Activated B cell treated with CpG ODN at 0.5 μM for 24 hours (primary cell): ENCODE results near the gene NOP53. TPM values are rescaled to one million over a fixed set of nuclear protein-coding genes. Genes with fewer than 3 reads are reported as not detected.
"Not testable (repeated sequence)": the region's sequence is repeated elsewhere in the genome, so short reads cannot be mapped to it uniquely, and the experiment has no call there.

Experiments
- ATAC-seq: fragments of 200-7000 bp; cut with Tn5 transposase; one replicate; pipeline ENCODE4 v1.10.0; 2021; ENCODE audit warnings: low read depth, mild to moderate bottlenecking, moderate library complexity
- CTCF ChIA-PET: fragments of 350-600 bp; sonication (Branson Sonifier 250); formaldehyde crosslinking; loops from one replicate; lab custom pipeline; 2021; ENCODE audit warnings: antibody characterized with exemption; lab: Charles Lee
- POLR2A ChIA-PET: fragments of 350-600 bp; sonication (Branson Sonifier 250); formaldehyde crosslinking; loops from one replicate; lab custom pipeline; 2021; ENCODE audit warnings: antibody characterized with exemption; lab: Charles Lee
- DNase-seq: peaks from one replicate; pipeline ENCODE4 v3.0.0; 2022
- H3K27ac Mint-ChIP-seq: one replicate; pipeline ENCODE4 v1.8.0; 2020; ENCODE audit warnings: mixed read lengths
- H3K27me3 Mint-ChIP-seq: one replicate; pipeline ENCODE4 v1.8.0; 2021; ENCODE audit warnings: mixed read lengths
- H3K36me3 Mint-ChIP-seq: one replicate; pipeline ENCODE4 v1.8.0; 2021; ENCODE audit warnings: low read depth, mixed read lengths
- H3K4me1 Mint-ChIP-seq: one replicate; pipeline ENCODE4 v1.8.0; 2021; ENCODE audit warnings: mixed read lengths
- H3K4me3 Mint-ChIP-seq: one replicate; pipeline ENCODE4 v1.8.0; 2020; ENCODE audit warnings: mild to moderate bottlenecking, mixed read lengths
- H3K9me3 Mint-ChIP-seq: one replicate; pipeline ENCODE4 v1.8.0; 2020; ENCODE audit warnings: mixed read lengths
- CTCF ChIP-seq: fragments of 200-600 bp; IDR thresholded peaks from one replicate; pipeline ENCODE4 v1.8.0; 2022; ENCODE audit warnings: antibody characterized with exemption, mild to moderate bottlenecking
- intact Hi-C: fragments of 100-400 bp; cut with micrococcal nuclease; formaldehyde crosslinking; loops from one replicate; pipeline ENCODE4 v1.15.1; 2024
- total RNA-seq: library from RNA; stranded (reverse); gene quantifications from 2 replicates; pipeline ENCODE4 v1.2.3, GENCODE V29; 2022

Gene NOP53
- total RNA-seq, 1 donor from 2014 or later = 695 TPM

- intact Hi-C loops = no loop called here
- no peak for DNase-seq
- no peaks in the 10 kb centered on the region for H3K27me3 Mint-ChIP-seq
- POLR2A ChIA-PET = no interaction called here
- H3K4me1 Mint-ChIP-seq = peaks cover 30% of the 10 kb centered on the region
- H3K36me3 Mint-ChIP-seq = peaks cover 5% of the 10 kb centered on the region
- no peak for ATAC-seq
- no peak overlapping the region for H3K4me3 Mint-ChIP-seq
- H3K9me3 Mint-ChIP-seq = no peaks in the 10 kb centered on the region
- CTCF ChIA-PET = interaction anchor here (1.1 kb wide), 1 partner anchor 306 kb away, joined by 3 read pairs; no protein-coding TSS in a partner anchor
- no peak overlapping the region for H3K27ac Mint-ChIP-seq
- no peak for TF ChIP-seq CTCF
Observed at GRCh38 chr19:47740866-47741519, 4.4 kb upstream of the NOP53 start.

- Mint-ChIP-seq H3K9me3 (no peaks in the 10 kb centered on the region), H3K27ac (peak overlapping the region; percentile 4), H3K27me3 (no peaks in the 10 kb centered on the region), H3K4me1 (peaks cover 31% of the 10 kb centered on the region), H3K4me3 (peak overlapping the region; percentile 37), H3K36me3 (peaks cover 6% of the 10 kb centered on the region)
- CTCF ChIA-PET = no interaction called here
- TF ChIP-seq CTCF = no peak
- POLR2A ChIA-PET = no interaction called here
- ATAC-seq (no peak), DNase-seq (no peak)
- intact Hi-C loops = no loop called here
Observed at GRCh38 chr19:47741544-47742140, 3.7 kb upstream of the NOP53 start.

GRCh38 chr19:47742634-47743033, 2.7 kb upstream of the NOP53 start:
- no peaks in the 10 kb centered on the region for H3K9me3 Mint-ChIP-seq
- ATAC-seq (no peak), DNase-seq (no peak)
- intact Hi-C loops = loop anchor here (1.0 kb wide), 2 partner anchors 29 to 306 kb away; partner anchors contain the start of gene EHD2
- peaks cover 13% of the 10 kb centered on the region for H3K36me3 Mint-ChIP-seq
- no peak overlapping the region for H3K27ac Mint-ChIP-seq
- POLR2A ChIA-PET = interaction anchor here (1.2 to 1.5 kb wide), 2 partner anchors 9 to 306 kb away, joined by 3 read pairs; no protein-coding TSS in a partner anchor
- no peak for TF ChIP-seq CTCF
- peaks cover 37% of the 10 kb centered on the region for H3K4me1 Mint-ChIP-seq
- peak overlapping the region; percentile 38 for H3K4me3 Mint-ChIP-seq
- H3K27me3 Mint-ChIP-seq = no peaks in the 10 kb centered on the region
- CTCF ChIA-PET = interaction anchor here (1.9 kb wide), 1 partner anchor 306 kb away, joined by 6 read pairs; no protein-coding TSS in a partner anchor

- Mint-ChIP-seq H3K4me1 (peaks cover 51% of the 10 kb centered on the region), H3K4me3 (peak overlapping the region; percentile 99), H3K36me3 (peaks cover 44% of the 10 kb centered on the region), H3K27ac (peak overlapping the region; percentile 100)
- H3K27me3 Mint-ChIP-seq, intact Hi-C loops, H3K9me3 Mint-ChIP-seq, DNase-seq, ATAC-seq: not testable (repeated sequence)
- CTCF ChIA-PET = interaction anchor here (1.2 to 2.2 kb wide), 2 partner anchors 33 to 310 kb away, joined by 8 to 9 read pairs; partner anchors contain the start of gene EHD2
- POLR2A ChIA-PET = interaction anchor here (0.6 to 1.7 kb wide), 9 partner anchors 10 to 397 kb away, joined by 3 to 12 read pairs (median 5); partner anchors contain the start of genes DHX34, KPTN and NAPA
Observed at GRCh38 chr19:47746129-47746528, 783 bp downstream of the NOP53 start.

GRCh38 chr19:47749326-47749725, 4.0 kb downstream of the NOP53 start:
- Mint-ChIP-seq H3K9me3 (no peaks in the 10 kb centered on the region), H3K4me3 (no peak overlapping the region)
- intact Hi-C loops = no loop called here

More at GRCh38 chr19:47749326-47749725, 4.0 kb downstream of the NOP53 start:
- H3K27ac Mint-ChIP-seq = no peak overlapping the region
- no peak for TF ChIP-seq CTCF
- DNase-seq (no peak), ATAC-seq (no peak)
- no peaks in the 10 kb centered on the region for H3K27me3 Mint-ChIP-seq
- CTCF ChIA-PET = no interaction called here
- H3K36me3 Mint-ChIP-seq = peaks cover 74% of the 10 kb centered on the region
- POLR2A ChIA-PET = no interaction called here
- peaks cover 31% of the 10 kb centered on the region for H3K4me1 Mint-ChIP-seq
